ENCODE measurements around the gene RNF208.

RNF208 gene

DNA sequence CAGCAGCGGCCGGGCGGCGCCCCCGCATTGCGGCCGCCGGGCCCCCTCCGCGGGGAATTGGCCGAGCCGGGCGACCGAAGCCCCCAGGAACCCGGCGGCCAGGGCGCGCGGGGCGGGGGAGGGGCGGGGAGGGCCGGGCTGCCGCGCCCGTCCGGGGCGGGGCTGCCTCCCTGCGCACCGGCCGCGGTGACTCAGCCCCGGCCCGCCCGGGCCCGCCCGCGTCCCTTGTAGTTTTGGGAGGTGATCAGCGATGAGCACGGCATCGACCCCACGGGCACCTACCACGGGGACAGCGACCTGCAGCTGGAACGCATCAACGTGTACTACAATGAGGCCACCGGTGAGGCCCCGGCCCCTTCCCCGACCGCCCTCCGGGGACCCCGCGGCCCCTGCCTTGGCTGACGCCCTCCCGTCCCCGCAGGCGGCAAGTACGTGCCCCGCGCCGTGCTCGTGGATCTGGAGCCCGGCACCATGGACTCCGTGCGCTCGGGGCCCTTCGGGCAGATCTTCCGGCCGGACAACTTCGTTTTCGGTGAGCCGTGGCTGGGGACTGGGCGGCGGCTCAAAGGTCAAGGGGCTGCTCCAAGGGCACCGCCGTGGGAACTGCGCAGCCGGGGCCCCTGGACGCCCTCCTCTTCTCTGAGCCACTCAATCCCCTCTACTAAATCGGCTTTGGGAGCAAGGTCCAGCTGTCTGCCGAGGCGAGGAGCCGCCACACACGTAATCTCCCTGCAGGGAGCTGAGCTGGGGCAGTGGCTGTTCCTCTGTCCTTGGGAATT, 19.6 kb upstream of the RNF208 start:
- peak overlapping the region; percentile 82 to 98 (median 93) for H3K27ac ChIP-seq
- peak overlapping the region; percentile 83 to 92 (median 88) for H3K4me3 ChIP-seq

DNA sequence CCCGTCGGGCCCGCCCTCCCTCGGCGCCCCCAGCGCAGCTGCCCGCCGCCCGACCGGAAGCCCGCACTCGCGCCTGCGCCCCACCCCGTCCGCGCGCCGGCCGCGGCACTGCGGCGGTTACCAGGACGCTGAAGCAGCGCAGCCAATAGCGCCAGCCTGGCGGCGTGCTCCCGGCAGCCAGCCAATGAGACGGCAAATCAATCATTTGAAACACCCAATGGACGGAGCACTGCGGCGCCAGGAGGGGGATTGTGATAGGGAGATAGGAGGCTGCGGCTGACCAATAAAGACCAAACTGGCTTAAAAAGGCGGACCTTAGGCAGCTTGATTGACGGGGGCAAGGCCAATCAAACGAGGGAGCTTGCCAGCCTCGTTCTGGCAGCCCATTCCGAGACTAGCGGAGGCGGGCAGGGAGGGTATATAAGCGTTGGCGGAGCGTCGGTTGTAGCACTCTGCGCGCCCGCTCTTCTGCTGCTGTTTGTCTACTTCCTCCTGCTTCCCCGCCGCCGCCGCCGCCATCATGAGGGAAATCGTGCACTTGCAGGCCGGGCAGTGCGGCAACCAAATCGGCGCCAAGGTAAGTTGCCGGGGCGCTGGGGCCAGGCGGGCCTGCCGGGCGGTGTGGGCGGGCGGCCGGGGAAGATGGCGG, 18.9 kb upstream of the RNF208 start, which contains the start of gene TUBB4B:
Gene TUBB4B, plus strand, starts transcription at position 447 of the 649 bp plus-strand sequence. Its CDS starts 74 bp downstream, at position 521.
- peak within 1 kb of the TSS; percentile 94 to 99 (median 97) for H3K27ac ChIP-seq
- peak within 1 kb of the TSS; percentile 83 to 92 (median 88) for H3K4me3 ChIP-seq

DNA sequence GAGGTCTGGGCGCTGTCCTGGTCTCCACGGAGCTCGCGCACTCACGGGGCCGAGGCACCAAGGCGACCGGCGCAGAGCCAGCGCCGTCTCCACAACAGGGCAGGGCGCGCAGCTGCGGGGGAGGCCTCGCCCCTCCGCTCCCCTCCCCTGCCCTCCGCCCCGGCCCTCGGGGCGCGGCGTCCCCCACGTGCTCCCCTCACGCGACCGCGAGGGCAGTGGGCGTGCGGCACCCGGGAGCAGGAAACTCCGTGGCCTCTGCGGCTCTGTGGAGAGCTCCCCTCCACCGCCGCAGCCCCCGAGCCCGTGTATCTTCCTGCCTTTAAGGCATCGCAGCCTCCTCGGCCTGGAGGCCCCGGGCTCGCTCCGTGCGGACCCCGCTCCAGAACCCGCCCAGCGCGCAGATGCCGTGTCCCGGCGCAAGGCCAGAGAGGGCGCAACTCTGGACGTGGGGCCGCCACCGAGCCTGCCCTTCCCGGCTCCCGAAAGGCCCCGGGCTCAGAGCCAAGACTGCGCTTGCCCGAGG, 18.3 kb upstream of the RNF208 start:
- Histone ChIP-seq H3K4me3 (peak overlapping the region; percentile 58 to 90 (median 79)), H3K27ac (peak overlapping the region; percentile 94 to 99 (median 96))

DNA sequence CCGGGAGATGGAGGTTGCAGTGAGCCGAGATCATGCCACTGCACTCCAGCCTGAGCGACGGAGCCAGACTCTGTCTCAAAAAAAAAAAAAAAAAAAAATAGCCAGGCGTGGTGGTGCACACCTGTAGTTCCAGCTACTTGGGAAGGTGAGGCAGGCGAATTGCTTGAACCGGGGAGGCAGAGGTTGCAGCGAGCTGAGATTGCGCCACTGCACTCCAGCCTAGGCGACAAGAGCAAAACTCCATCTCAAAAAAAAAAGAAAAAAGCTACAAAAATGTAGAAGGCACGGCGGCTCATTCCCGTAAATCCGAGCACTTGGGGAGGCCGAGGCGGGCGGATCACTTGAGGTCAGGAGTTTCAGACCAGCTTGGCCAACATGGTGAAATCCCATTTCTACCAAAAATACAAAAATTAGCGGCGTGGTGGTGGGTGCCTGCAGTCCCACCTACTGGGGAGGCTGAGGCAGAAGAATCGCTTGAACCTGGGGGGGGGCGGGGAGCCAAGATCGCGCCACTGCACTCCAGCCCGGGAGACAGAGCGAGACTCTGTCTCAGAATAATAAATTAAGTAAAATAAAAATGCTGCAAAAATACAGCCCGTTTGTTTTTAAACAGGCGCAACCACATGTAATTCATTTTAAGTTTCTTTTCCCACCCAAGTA, 17.6 kb upstream of the RNF208 start:
- Histone ChIP-seq H3K27ac (peak overlapping the region; percentile 94 to 99 (median 96)), H3K4me3 (peak overlapping the region; percentile 58 to 90 (median 79))

DNA sequence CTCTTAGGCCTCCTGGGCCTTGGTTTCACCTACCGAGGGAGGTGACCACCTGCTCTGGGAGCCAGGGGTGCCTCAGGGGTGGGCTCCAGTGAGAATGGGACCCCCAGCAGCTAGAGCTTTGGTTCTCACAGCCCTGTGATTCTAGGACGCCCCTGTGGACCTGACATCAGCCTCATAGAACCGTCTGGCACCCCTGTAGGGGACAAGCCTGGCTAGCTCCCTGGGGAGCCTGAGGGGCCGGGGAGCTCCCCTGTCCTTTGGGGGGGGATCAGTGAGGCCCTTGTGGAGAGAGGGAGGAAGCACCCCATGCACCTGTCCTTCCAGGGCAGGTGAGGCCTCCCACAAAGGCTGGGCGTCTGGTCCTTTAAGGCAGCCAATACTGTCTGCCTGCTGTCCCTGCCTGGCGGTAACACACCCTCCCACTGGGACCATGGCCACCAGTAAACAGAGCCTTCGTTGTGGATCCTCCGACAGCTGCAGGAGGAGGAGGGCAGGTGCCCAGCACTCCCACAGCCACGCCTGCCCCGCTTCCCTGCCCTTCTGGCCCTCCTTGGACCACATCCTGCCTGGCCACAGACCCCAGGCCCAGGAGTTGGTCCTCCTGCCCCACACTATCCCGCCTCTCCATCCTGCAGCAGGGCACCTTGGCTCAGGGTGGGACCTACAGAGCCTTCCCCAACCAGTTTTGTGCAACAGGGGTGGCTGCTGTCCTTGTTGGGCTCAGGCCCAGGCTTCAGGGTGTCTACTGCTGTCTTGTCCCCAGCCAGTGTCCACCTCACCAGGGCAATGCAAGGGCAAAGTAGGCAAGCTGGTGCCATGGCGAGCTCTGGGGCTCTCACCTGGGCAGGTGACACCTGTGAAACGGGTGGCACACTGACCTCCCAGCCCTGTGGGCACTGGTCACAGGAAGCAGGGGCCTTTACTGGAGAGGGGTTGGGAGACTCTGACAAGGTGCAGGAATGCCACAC, 16.0 kb upstream of the RNF208 start:
- H3K4me3 ChIP-seq = no peak overlapping the region

GRCh38 chr9:137236936-137237421, 14.9 kb upstream of the RNF208 start:
- Histone ChIP-seq H3K27ac (peak overlapping the region in 3 of 21 experiments; percentile 2 to 45 (median 14)), H3K4me3 (peak overlapping the region in 1 of 7 experiments; percentile 0)

More for the DNA sequence above, 16.0 kb upstream of the RNF208 start:
- peak overlapping the region in 10 of 21 experiments; percentile 2 to 49 (median 32) for H3K27ac ChIP-seq

DNA sequence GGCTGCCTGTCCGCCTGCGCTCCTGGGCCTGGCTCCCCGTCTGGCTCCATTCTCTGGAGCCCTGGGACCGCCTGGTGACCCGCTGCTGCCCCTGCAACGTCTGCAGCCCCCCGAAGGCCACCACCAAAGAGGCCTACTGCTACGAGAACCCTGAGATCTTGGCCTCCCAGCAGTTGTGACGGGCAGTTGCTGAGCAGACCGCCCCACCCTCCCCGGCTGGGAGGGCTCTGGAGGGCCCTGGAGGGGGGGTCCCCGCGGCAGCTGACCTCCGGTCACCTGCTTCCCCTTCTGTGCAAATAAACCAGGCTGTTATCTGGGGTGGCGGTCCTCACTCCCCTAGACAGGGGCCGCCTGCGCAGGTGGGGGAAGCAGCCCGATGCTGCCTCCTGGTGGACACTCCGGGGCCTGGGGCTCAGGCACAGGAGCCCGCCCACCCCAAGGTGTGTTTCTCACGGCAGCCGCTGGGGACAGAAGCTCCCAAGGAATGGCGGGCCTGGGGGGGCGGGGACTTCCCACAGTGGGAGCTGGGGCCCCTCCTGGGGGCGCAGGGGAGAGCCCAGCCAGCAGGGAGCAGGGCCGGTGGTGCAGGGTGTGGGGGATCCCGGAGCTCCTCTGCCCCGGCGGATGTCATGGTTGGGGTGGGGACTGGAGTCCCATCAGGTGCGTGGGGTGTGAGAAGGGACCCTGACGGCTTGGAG, 14.3 kb upstream of the RNF208 start:
- Histone ChIP-seq H3K27ac (peak overlapping the region in 1 of 21 experiments; percentile 14), H3K4me3 (peak overlapping the region in 1 of 7 experiments; percentile 0)

- Histone ChIP-seq H3K4me3 (no peak overlapping the region), H3K27ac (no peak overlapping the region)
Measured at GRCh38 chr9:137235424-137236237, 13.6 kb upstream of the RNF208 start.

- Histone ChIP-seq H3K4me3 (no peak overlapping the region), H3K27ac (no peak overlapping the region)
Measured at GRCh38 chr9:137234758-137235423, 12.9 kb upstream of the RNF208 start.

DNA sequence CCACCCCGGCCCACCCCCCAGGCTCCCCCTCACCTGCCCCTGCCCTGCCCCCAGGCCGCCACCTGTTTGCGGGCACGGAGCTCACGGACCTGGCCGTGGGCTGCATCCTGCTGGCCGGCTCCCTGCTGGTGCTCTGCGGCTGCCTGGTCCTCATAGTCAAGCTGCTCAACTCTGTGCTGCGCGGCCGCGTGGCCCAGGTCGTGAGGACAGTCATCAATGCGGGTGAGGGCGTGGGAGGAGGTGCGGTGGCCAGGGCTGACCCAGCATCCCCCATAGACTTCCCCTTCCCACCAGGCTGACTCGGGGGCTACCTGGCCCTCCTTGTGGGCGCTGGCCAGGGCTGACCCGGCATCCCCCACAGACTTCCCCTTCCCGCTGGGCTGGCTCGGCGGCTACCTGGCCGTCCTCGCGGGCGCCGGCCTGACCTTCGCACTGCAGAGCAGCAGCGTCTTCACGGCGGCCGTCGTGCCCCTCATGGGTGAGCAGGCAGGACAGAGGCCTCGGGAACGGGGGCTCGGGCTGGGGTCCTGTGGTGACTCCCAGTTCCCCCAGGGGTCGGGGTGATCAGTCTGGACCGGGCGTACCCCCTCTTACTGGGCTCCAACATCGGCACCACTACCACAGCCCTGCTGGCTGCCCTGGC, 12.1 kb upstream of the RNF208 start:
- Histone ChIP-seq H3K27ac (no peak overlapping the region), H3K4me3 (no peak overlapping the region)

GRCh38 chr9:137233143-137233980, 11.3 kb upstream of the RNF208 start:
- H3K27ac ChIP-seq = no peak overlapping the region
- H3K4me3 ChIP-seq = no peak overlapping the region

GRCh38 chr9:137232510-137232909, 10.5 kb upstream of the RNF208 start:
- Histone ChIP-seq H3K27ac (no peak overlapping the region), H3K4me3 (no peak overlapping the region)

DNA sequence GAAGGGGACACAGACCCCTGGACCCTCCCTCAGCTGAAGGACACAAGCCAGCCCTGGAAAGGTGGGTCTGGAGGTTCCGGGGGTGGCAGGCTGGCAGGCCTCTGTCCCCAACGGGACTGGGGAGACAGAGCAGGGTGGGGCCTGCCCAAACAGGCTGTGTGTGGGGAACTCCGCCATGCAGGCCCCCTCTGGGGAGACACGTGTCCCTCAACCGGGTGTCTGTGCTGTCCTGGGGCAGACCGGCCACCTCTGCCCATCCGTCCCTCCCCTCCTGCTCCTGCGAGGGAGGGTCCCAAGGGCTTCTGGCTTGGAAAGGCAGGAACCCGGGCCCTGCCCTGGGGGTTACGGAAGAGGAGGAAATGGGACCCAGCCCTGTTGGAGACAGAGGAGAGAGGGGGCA, 10.1 kb upstream of the RNF208 start:
- H3K27ac ChIP-seq = no peak overlapping the region
- no peak overlapping the region for H3K4me3 ChIP-seq

DNA sequence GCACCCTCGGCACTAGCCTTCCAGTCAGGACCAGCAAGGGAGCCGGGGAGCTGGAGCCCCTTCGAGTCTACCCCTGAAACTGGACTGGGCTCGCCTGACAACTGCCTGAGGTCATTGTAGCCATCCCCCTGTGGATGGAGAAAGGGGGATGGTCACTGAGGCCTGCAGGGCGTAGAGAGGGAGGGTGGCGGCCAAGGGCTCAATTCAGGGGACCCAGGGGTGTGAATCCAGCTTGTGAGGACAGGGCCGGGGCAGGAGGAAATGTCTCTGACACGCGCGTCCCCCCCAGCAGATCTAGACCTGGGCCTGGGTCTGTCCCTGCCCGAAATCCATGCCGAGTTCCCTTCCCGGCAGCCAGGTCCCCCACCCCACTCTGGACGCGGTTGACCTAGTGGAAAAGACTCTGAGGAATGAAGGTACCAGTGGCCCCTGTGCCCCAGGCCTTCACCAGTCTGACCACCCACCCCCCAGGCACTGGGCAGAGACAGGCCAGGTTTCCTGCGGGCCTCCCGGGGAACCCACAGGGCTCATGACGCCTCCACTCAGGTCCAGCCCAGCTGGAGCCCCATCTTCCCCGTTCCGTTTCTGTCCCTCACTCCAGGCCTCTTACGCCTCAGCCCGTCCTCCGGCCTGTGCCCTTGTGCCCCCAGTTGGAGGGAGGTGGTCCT, 9.5 kb upstream of the RNF208 start:
- Histone ChIP-seq H3K27ac (no peak overlapping the region), H3K4me3 (no peak overlapping the region)

All from skin epidermis (tissue), 12 donors.